Caco-2 (cell line): Measurements from ENCODE around the gene SLC9A8. TPM values are rescaled to one million over a fixed set of nuclear protein-coding genes. Genes with fewer than 3 reads are reported as not detected.

Experiments
- BruUV-seq: library from RNA; stranded (reverse); fragments of 400-500 nt; replicated peaks from 2 replicates; lab custom pipeline; 2021; lab: Mats Ljungman, UMichigan
- CTCF ChIA-PET: fragments of 300-600 bp; sonication (Branson Sonifier 250); formaldehyde crosslinking; loops from one replicate; lab custom pipeline; 2022; ENCODE audit warnings: antibody characterized with exemption; lab: Charles Lee
- POLR2A ChIA-PET: fragments of 300-600 bp; sonication (Branson Sonifier 250); formaldehyde crosslinking; loops from one replicate; lab custom pipeline; 2022; ENCODE audit warnings: antibody characterized with exemption; lab: Charles Lee
- DNase-seq, 2 experiments: peaks; one replicate each; pipeline versions ENCODE4 v3.0.0 to v3.0.0-alpha.2; 2020 to 2022
- H3K27me3 ChIP-seq: replicated peaks from 2 replicates; pipeline ENCODE4 v1.6.0; 2011; ENCODE audit warnings: low read length; ENCODE audit not compliant: control insufficient read depth, insufficient read depth
- H3K36me3 ChIP-seq: 2 replicates; pipeline ENCODE4 v1.5.1; 2011; ENCODE audit warnings: low read length; ENCODE audit not compliant: control insufficient read depth, insufficient read depth
- H3K4me1 ChIP-seq: fragments of 250-450 bp; sonication (Bioruptor Pico); 2 replicates; pipeline ENCODE4 v1.5.1; 2020; ENCODE audit warnings: mild to moderate bottlenecking
- H3K4me3 ChIP-seq: 2 replicates; pipeline ENCODE4 v1.5.1; 2011; ENCODE audit warnings: low read depth, mild to moderate bottlenecking, control low read depth, low read length
- H3K9me3 ChIP-seq: fragments of 250-450 bp; sonication (Bioruptor Pico); 2 replicates; pipeline ENCODE4 v1.5.1; 2020; ENCODE audit warnings: mild to moderate bottlenecking, moderate library complexity
- H3K27ac Mint-ChIP-seq: one replicate; pipeline ENCODE4 v1.8.0; 2022; ENCODE audit warnings: mixed read lengths; ENCODE audit not compliant: unreplicated experiment
- H3K27me3 Mint-ChIP-seq: one replicate; pipeline ENCODE4 v1.8.0; 2022; ENCODE audit warnings: mixed read lengths; ENCODE audit not compliant: insufficient read depth, unreplicated experiment
- H3K36me3 Mint-ChIP-seq: one replicate; pipeline ENCODE4 v1.8.0; 2022; ENCODE audit warnings: mild to moderate bottlenecking, mixed read lengths; ENCODE audit not compliant: insufficient read depth, unreplicated experiment
- H3K4me1 Mint-ChIP-seq: one replicate; pipeline ENCODE4 v1.8.0; 2022; ENCODE audit warnings: low read depth, mixed read lengths; ENCODE audit not compliant: unreplicated experiment
- H3K4me3 Mint-ChIP-seq: one replicate; pipeline ENCODE4 v1.8.0; 2022; ENCODE audit warnings: mild to moderate bottlenecking, moderate library complexity, mixed read lengths; ENCODE audit not compliant: unreplicated experiment
- H3K9me3 Mint-ChIP-seq: one replicate; pipeline ENCODE4 v1.8.0; 2022; ENCODE audit warnings: mixed read lengths; ENCODE audit not compliant: unreplicated experiment
- intact Hi-C: fragments of 100-400 bp; cut with micrococcal nuclease; formaldehyde crosslinking; loops from one replicate; pipeline ENCODE4 v1.10.0; 2022; ENCODE audit not compliant: unreplicated experiment
- total RNA-seq: library from RNA; stranded (reverse); gene quantifications from 2 replicates; pipeline ENCODE4 v1.2.3, GENCODE V29; 2022
- TF ChIP-seq, protein P1 (sequence below), 2 experiments: fragments of 200-600 bp in 1 of 2; IDR thresholded peaks; 1 replicate in 1 of 2; 2 replicates in 1 of 2; pipeline versions ENCODE4 v1.5.1 to v1.8.0; 2011 to 2022; ENCODE audit warnings: antibody characterized with exemption in 1 of 2, control low read depth in 1 of 2, inconsistent platforms in 1 of 2, low read depth in 1 of 2, low read length in 1 of 2, mild to moderate bottlenecking in 1 of 2, moderate library complexity in 1 of 2; ENCODE audit not compliant: insufficient read depth in 1 of 2, severe bottlenecking in 1 of 2, unreplicated experiment in 1 of 2

Gene SLC9A8
- total RNA-seq, 1 experiment from 2014 or later: 21.4 TPM

DNA sequence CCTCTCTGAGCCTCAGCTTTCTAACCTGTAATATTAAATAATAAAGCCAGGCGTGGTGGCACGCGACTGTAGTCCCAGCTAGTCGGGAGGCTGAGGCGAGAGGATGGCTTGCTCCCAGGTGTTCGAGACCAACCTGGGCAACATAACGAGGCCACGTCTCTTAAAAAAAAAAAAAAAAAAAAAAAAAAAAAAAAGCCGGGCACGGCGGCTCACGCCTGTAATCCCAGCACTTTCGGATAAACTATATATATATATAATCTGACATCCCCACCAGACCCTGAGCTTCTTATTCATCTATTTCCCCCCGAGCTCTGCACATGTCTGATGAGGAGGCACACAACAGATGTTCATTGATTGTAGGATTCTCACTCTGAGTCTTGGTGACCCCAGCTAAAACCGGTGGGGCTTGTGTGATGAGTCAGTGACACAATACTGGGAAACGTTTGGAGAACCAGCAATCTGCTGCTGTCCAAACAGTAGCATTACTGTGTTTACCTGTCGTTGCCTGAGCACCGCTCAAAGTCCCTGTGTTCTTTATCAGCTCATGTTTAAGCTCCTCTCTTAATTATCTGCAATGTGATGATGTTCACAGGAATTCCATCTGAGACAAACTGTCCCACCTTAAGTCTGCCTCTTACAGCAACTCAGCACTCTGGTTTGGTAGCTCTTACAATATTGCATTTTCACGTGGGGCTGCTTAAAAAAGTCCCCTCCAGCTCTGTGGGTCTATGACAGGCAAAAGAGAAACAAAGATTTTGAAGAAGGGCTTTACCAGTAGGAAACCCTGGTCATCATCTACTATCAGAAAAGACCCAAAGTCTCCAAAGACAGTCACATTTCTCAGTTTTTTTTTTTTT lies 103.7 kb downstream of the SLC9A8 start:
- CTCF ChIA-PET: interaction anchor here (0.6 to 2.3 kb wide), 25 partner anchors 10 to 1065 kb away, joined by 3 to 33 read pairs (median 4); partner anchors contain the start of genes RNF114 and SLC9A8
- H3K36me3 ChIP-seq: no peaks in the 10 kb centered on the region
- intact Hi-C loops: loop anchor here (1.0 kb wide), 2 partner anchors 12 to 20 kb away; partner anchors contain the start of gene RNF114
- BruUV-seq: no TSS peak
- TF ChIP-seq, protein P1, sequence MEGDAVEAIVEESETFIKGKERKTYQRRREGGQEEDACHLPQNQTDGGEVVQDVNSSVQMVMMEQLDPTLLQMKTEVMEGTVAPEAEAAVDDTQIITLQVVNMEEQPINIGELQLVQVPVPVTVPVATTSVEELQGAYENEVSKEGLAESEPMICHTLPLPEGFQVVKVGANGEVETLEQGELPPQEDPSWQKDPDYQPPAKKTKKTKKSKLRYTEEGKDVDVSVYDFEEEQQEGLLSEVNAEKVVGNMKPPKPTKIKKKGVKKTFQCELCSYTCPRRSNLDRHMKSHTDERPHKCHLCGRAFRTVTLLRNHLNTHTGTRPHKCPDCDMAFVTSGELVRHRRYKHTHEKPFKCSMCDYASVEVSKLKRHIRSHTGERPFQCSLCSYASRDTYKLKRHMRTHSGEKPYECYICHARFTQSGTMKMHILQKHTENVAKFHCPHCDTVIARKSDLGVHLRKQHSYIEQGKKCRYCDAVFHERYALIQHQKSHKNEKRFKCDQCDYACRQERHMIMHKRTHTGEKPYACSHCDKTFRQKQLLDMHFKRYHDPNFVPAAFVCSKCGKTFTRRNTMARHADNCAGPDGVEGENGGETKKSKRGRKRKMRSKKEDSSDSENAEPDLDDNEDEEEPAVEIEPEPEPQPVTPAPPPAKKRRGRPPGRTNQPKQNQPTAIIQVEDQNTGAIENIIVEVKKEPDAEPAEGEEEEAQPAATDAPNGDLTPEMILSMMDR (IDR thresholded peaks at IDR 0.05; ENCODE audit: insufficient read depth in 1 of 2, low read depth in 1 of 2, low read length in 1 of 2, severe bottlenecking in 1 of 2, unreplicated experiment in 1 of 2): no peak
- H3K4me1 Mint-ChIP-seq: peaks cover 25% of the 10 kb centered on the region
- no peaks in the 10 kb centered on the region for H3K27me3 ChIP-seq
- H3K9me3 ChIP-seq: no peaks in the 10 kb centered on the region
- peak overlapping the region; percentile 80 for H3K4me3 ChIP-seq
- peaks cover 20% of the 10 kb centered on the region for H3K4me1 ChIP-seq
- no peaks in the 10 kb centered on the region for H3K27me3 Mint-ChIP-seq
- DNase-seq: peak; percentile 99
- no peaks in the 10 kb centered on the region for H3K9me3 Mint-ChIP-seq
- POLR2A ChIA-PET: interaction anchor here (0.5 to 2.2 kb wide), 31 partner anchors 10 to 1517 kb away, joined by 3 to 123 read pairs (median 5); partner anchors contain the start of genes RNF114 and SLC9A8
- H3K36me3 Mint-ChIP-seq: peaks cover 40% of the 10 kb centered on the region
- peak overlapping the region; percentile 100 for H3K27ac Mint-ChIP-seq
- H3K4me3 Mint-ChIP-seq: peak overlapping the region; percentile 99

DNA sequence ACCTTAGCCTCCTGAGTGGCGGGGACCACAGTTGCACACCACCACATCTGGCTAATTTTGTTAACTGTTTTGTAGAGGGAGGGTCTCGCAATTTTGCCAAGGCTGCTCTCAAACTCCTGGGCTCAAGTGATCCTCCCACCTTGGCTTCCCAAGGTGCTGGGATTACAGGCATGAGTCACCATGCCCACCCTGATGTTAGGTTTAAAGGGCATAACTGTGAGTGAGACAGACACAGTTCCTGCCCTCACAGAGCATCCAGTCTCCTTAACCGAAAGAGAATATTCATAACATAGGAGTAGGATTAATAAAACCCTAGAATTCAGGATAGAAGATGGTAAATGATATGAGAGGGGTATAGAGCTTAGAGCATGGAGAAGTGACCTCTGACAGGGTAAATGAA lies 105.8 kb downstream of the SLC9A8 start:
- no peaks in the 10 kb centered on the region for H3K27me3 Mint-ChIP-seq
- DNase-seq: no peak
- BruUV-seq: no TSS peak
- TF ChIP-seq, protein P1 (IDR thresholded peaks at IDR 0.05; ENCODE audit: insufficient read depth in 1 of 2, low read depth in 1 of 2, low read length in 1 of 2, severe bottlenecking in 1 of 2, unreplicated experiment in 1 of 2): no peak
- Histone ChIP-seq H3K27me3 (no peaks in the 10 kb centered on the region), H3K4me3 (no peak overlapping the region), H3K4me1 (peaks cover 26% of the 10 kb centered on the region), H3K36me3 (no peaks in the 10 kb centered on the region), H3K9me3 (no peaks in the 10 kb centered on the region)
- intact Hi-C loops: no loop called here
- ChIA-PET POLR2A (interaction anchor here (0.6 kb wide), 1 partner anchor 14 kb away, joined by 3 read pairs; no protein-coding TSS in a partner anchor), CTCF (no interaction called here)
- no peaks in the 10 kb centered on the region for H3K9me3 Mint-ChIP-seq
- H3K36me3 Mint-ChIP-seq: peaks cover 46% of the 10 kb centered on the region
- peak overlapping the region; percentile 100 for H3K27ac Mint-ChIP-seq
- peaks cover 31% of the 10 kb centered on the region for H3K4me1 Mint-ChIP-seq
- H3K4me3 Mint-ChIP-seq: peak overlapping the region; percentile 99

GRCh38 chr20:49919009-49919408 lies 106.4 kb downstream of the SLC9A8 start:
- no peaks in the 10 kb centered on the region for H3K36me3 ChIP-seq
- H3K27me3 ChIP-seq: no peaks in the 10 kb centered on the region
- no peak overlapping the region for H3K4me3 ChIP-seq
- H3K9me3 Mint-ChIP-seq: no peaks in the 10 kb centered on the region
- ChIA-PET CTCF (interaction anchor here (0.6 kb wide), 1 partner anchor 13 kb away, joined by 5 read pairs; no protein-coding TSS in a partner anchor), POLR2A (no interaction called here)
- TF ChIP-seq, protein P1 (IDR thresholded peaks at IDR 0.05; ENCODE audit: insufficient read depth in 1 of 2, low read depth in 1 of 2, low read length in 1 of 2, severe bottlenecking in 1 of 2, unreplicated experiment in 1 of 2): no peak
- H3K27me3 Mint-ChIP-seq: no peaks in the 10 kb centered on the region
- no peak overlapping the region for H3K4me3 Mint-ChIP-seq
- H3K9me3 ChIP-seq: no peaks in the 10 kb centered on the region
- BruUV-seq: no TSS peak
- intact Hi-C loops: no loop called here
- no peak for DNase-seq
- peaks cover 48% of the 10 kb centered on the region for H3K36me3 Mint-ChIP-seq
- H3K27ac Mint-ChIP-seq: peak overlapping the region; percentile 100
- H3K4me1 ChIP-seq: peaks cover 26% of the 10 kb centered on the region
- H3K4me1 Mint-ChIP-seq: peaks cover 34% of the 10 kb centered on the region
